ENCODE measurements around the gene ELK3.

Gene ELK3

DNA sequence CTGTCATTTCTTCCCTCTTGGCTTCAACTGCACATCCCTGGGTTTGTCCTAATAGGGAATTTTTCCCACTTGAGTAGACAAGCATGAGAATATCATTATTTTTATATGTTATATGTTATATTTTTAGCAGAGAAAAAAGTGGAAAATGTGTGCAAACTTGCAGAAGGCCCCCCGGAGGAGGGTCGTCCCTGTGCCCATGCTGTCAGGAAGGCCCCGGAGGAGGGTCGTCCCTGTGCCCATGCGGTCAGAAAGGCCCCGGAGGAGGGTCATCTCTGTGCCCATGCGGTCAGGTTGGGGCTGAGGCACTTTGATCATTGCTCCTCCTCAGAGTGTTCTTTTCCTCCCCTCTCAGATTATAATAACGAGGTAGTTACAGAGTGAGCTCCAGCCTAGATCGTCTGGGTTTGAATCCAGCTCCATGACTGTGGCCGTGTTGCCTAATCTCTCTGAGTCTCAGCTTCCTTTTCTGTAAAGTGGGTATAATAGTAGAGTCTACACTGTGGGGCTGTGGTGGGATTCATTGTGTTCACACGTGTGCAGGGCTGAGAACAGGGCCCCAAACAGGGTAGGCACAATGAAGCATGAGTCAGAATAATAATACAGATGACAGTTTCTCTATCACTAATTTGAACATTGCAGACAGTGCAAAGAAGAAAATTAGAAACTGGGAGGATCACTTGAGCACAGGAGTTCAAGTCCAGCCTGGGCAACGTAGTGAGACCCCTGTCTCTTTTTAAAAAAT, 33.4 kb downstream of the ELK3 start:
- TF ChIP-seq ZC3H10 (CRISPR knock-in tag; IDR thresholded peaks at IDR 0.05) (no peak), ISL1 (CRISPR knock-in tag; IDR thresholded peaks at IDR 0.05) (no peak), OSR1 (CRISPR knock-in tag; IDR thresholded peaks at IDR 0.05) (no peak), RARB (CRISPR knock-in tag; IDR thresholded peaks at IDR 0.05) (no peak)
- no peak for ATAC-seq

DNA sequence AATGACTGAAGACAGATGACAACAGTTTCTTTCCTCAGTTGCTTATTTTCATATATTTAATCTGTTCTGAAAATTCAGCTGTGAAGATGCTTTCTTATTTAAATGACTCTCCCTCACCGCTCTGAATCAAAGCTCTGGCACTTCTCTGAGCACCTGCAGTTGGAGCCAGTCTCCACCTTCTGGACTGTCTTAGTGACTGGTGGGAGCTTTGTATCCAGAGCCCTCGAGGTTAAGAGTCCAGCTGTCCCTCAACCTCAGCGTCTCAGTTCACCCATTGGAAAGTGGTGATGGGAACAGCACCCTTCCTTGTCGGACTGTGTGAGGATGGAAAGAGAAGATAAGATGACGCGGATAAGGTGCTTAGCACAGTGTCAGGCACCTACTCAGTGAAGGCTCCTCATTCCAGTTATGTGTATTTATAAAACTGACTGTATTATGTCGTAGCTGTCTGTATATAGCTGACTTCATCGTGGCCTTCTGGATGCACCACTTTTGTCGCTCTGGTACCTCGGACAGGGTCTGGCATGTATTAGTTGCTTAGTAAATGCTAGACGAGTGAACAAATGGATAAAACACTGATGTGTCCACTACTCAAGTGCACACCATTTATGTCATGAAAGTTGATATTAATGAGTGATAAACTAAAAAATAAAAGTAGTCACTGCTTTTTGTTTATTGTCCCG, 34.5 kb downstream of the ELK3 start:
- no peak for ATAC-seq
- TF ChIP-seq ESRRG (CRISPR knock-in tag; IDR thresholded peaks at IDR 0.05) (no peak), ARNTL (CRISPR knock-in tag; IDR thresholded peaks at IDR 0.05; ENCODE audit: borderline replicate concordance, low read depth) (no peak)

DNA sequence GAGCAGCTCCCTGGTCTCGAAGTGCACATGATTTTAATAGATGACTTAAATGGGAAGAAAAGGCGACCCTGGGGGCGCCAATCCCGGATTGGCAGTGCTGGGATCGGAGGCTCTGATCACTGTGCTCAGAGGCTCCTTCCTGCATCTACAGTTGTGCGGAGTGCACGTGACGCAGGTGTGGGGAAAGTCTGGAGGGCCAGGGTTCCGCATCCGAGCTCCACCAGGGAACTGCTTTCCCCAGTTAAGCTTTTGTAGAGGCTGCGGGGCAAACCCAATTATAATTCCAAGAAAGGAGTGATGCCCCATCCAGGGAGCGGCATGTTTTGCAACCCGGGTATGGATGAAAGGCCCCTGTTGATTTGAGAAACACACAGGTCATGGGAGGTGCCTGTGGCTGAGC, 36.5 kb downstream of the ELK3 start:
- no peak for ATAC-seq
- no peak for TF ChIP-seq ZC3H10 (CRISPR knock-in tag; IDR thresholded peaks at IDR 0.05)
- no peak for TF ChIP-seq BACH2 (CRISPR knock-in tag; IDR thresholded peaks at IDR 0.05; ENCODE audit: borderline replicate concordance)
- TF ChIP-seq SNAI2 (CRISPR knock-in tag; IDR thresholded peaks at IDR 0.05) = no peak
- no peak for TF ChIP-seq TCF4 (CRISPR knock-in tag; IDR thresholded peaks at IDR 0.05; ENCODE audit: borderline replicate concordance)
- TF ChIP-seq, protein P1, sequence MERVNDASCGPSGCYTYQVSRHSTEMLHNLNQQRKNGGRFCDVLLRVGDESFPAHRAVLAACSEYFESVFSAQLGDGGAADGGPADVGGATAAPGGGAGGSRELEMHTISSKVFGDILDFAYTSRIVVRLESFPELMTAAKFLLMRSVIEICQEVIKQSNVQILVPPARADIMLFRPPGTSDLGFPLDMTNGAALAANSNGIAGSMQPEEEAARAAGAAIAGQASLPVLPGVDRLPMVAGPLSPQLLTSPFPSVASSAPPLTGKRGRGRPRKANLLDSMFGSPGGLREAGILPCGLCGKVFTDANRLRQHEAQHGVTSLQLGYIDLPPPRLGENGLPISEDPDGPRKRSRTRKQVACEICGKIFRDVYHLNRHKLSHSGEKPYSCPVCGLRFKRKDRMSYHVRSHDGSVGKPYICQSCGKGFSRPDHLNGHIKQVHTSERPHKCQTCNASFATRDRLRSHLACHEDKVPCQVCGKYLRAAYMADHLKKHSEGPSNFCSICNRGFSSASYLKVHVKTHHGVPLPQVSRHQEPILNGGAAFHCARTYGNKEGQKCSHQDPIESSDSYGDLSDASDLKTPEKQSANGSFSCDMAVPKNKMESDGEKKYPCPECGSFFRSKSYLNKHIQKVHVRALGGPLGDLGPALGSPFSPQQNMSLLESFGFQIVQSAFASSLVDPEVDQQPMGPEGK (CRISPR knock-in tag; IDR thresholded peaks at IDR 0.05; ENCODE audit: borderline replicate concordance) = no peak
- TF ChIP-seq OSR1 (CRISPR knock-in tag; IDR thresholded peaks at IDR 0.05) = no peak
- no peak for TF ChIP-seq ESRRG (CRISPR knock-in tag; IDR thresholded peaks at IDR 0.05)
- TF ChIP-seq, protein P2, sequence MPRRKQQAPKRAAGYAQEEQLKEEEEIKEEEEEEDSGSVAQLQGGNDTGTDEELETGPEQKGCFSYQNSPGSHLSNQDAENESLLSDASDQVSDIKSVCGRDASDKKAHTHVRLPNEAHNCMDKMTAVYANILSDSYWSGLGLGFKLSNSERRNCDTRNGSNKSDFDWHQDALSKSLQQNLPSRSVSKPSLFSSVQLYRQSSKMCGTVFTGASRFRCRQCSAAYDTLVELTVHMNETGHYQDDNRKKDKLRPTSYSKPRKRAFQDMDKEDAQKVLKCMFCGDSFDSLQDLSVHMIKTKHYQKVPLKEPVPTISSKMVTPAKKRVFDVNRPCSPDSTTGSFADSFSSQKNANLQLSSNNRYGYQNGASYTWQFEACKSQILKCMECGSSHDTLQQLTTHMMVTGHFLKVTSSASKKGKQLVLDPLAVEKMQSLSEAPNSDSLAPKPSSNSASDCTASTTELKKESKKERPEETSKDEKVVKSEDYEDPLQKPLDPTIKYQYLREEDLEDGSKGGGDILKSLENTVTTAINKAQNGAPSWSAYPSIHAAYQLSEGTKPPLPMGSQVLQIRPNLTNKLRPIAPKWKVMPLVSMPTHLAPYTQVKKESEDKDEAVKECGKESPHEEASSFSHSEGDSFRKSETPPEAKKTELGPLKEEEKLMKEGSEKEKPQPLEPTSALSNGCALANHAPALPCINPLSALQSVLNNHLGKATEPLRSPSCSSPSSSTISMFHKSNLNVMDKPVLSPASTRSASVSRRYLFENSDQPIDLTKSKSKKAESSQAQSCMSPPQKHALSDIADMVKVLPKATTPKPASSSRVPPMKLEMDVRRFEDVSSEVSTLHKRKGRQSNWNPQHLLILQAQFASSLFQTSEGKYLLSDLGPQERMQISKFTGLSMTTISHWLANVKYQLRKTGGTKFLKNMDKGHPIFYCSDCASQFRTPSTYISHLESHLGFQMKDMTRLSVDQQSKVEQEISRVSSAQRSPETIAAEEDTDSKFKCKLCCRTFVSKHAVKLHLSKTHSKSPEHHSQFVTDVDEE (CRISPR knock-in tag; IDR thresholded peaks at IDR 0.05) = no peak
- no peak for TF ChIP-seq ARNTL (CRISPR knock-in tag; IDR thresholded peaks at IDR 0.05; ENCODE audit: borderline replicate concordance, low read depth)
- no peak for TF ChIP-seq ISL1 (CRISPR knock-in tag; IDR thresholded peaks at IDR 0.05)
- TF ChIP-seq, protein P3, sequence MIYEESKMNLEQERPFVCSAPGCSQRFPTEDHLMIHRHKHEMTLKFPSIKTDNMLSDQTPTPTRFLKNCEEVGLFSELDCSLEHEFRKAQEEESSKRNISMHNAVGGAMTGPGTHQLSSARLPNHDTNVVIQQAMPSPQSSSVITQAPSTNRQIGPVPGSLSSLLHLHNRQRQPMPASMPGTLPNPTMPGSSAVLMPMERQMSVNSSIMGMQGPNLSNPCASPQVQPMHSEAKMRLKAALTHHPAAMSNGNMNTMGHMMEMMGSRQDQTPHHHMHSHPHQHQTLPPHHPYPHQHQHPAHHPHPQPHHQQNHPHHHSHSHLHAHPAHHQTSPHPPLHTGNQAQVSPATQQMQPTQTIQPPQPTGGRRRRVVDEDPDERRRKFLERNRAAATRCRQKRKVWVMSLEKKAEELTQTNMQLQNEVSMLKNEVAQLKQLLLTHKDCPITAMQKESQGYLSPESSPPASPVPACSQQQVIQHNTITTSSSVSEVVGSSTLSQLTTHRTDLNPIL (CRISPR knock-in tag; IDR thresholded peaks at IDR 0.05; ENCODE audit: low read depth) = no peak
- no peak for TF ChIP-seq CSDC2 (CRISPR knock-in tag; IDR thresholded peaks at IDR 0.05)

DNA sequence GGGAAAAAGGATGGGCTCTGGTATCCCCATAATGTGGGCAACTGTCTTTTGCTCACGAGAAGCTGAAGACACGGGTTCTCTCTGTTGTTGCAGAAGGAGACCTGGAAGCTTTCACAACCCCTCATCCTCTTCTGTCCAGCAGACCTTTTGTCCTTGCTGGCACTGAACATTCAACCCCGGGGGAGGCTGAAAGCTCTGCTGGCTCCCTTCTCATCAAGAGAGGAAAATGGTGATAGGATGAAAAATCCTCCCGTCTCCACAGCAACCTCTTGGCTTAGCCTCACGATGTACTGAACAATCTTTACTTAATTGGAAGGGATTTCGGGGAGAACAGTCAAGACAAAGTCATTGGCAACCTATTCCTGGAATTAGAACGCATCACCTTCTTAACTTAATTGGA, 39.0 kb downstream of the ELK3 start:
- ATAC-seq = no peak
- no peak for TF ChIP-seq ZNF70 (CRISPR knock-in tag; IDR thresholded peaks at IDR 0.05)
- TF ChIP-seq ISL1 (CRISPR knock-in tag; IDR thresholded peaks at IDR 0.05) = no peak
- TF ChIP-seq GLIS3 (CRISPR knock-in tag; IDR thresholded peaks at IDR 0.05) = no peak
- no peak for TF ChIP-seq TCF4 (CRISPR knock-in tag; IDR thresholded peaks at IDR 0.05; ENCODE audit: borderline replicate concordance)
- TF ChIP-seq ESRRG (CRISPR knock-in tag; IDR thresholded peaks at IDR 0.05) = no peak
- TF ChIP-seq, protein P4, sequence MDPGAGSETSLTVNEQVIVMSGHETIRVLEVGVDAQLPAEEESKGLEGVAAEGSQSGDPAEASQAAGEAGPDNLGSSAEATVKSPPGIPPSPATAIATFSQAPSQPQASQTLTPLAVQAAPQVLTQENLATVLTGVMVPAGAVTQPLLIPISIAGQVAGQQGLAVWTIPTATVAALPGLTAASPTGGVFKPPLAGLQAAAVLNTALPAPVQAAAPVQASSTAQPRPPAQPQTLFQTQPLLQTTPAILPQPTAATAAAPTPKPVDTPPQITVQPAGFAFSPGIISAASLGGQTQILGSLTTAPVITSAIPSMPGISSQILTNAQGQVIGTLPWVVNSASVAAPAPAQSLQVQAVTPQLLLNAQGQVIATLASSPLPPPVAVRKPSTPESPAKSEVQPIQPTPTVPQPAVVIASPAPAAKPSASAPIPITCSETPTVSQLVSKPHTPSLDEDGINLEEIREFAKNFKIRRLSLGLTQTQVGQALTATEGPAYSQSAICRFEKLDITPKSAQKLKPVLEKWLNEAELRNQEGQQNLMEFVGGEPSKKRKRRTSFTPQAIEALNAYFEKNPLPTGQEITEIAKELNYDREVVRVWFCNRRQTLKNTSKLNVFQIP (CRISPR knock-in tag; IDR thresholded peaks at IDR 0.05; ENCODE audit: borderline replicate concordance, low read depth) = no peak
- TF ChIP-seq ARNTL (CRISPR knock-in tag; IDR thresholded peaks at IDR 0.05; ENCODE audit: borderline replicate concordance, low read depth) = no peak
- no peak for TF ChIP-seq ZFP3 (CRISPR knock-in tag; IDR thresholded peaks at IDR 0.05)
- no peak for TF ChIP-seq ZNF8 (CRISPR knock-in tag; IDR thresholded peaks at IDR 0.05)
- no peak for TF ChIP-seq OSR1 (CRISPR knock-in tag; IDR thresholded peaks at IDR 0.05)
- no peak for TF ChIP-seq RARB (CRISPR knock-in tag; IDR thresholded peaks at IDR 0.05)
- TF ChIP-seq TOX (CRISPR knock-in tag; IDR thresholded peaks at IDR 0.05; ENCODE audit: borderline replicate concordance) = no peak
- TF ChIP-seq, protein P3 (CRISPR knock-in tag; IDR thresholded peaks at IDR 0.05; ENCODE audit: low read depth) = no peak
- TF ChIP-seq PPARA (CRISPR knock-in tag; IDR thresholded peaks at IDR 0.05; ENCODE audit: borderline replicate concordance) = no peak
- TF ChIP-seq, protein P1 (CRISPR knock-in tag; IDR thresholded peaks at IDR 0.05; ENCODE audit: borderline replicate concordance) = no peak
